ENCODE results near the gene SEPTIN6.

DNA sequence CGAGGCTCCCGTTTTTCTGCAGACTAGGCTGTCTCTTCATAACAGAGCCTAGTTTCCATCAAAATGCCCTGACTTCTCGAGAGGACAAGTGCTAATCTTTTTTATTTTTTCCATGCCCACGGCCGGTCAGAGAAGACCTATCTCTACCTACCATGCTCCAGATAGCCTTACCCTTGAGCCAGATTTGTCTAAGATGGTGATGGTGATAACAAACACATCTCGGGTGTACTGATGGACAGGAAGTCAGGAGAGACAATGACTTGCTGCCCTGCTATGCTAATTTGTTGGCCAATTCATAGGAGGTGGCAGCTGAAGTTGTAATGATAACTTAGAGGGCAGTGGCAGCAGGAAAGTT, 44.6 kb downstream of the SEPTIN6 start:
- TF ChIP-seq CTCF (IDR thresholded peaks at IDR 0.05; ENCODE audit: low read length) = no peak
- no peak for TF ChIP-seq EZH2 (IDR thresholded peaks at IDR 0.05; ENCODE audit: borderline replicate concordance, low read length)
